PFSK-1 (cell line): Measurements from ENCODE around the gene CD34.

ENCODE experiments used
- FOXP2 ChIP-seq: optimal IDR thresholded peaks from 2 replicates; pipeline ENCODE3; 2011; ENCODE audit warnings: borderline replicate concordance, control low read depth, inconsistent platforms; ENCODE audit not compliant: insufficient read depth; ENCODE audit errors: extremely low read length, extremely low read depth
- POLR2AphosphoS5 ChIP-seq: IDR thresholded peaks from 2 replicates; pipeline ENCODE4 v1.6.1; 2012; ENCODE audit warnings: low read depth, mild to moderate bottlenecking, control low read depth, low read length, moderate library complexity
- SIN3A ChIP-seq: IDR thresholded peaks from 2 replicates; pipeline ENCODE4 v1.6.1; 2012; ENCODE audit warnings: mild to moderate bottlenecking, low read length, moderate library complexity, borderline replicate concordance; ENCODE audit not compliant: insufficient read depth
- TAF1 ChIP-seq: IDR thresholded peaks from 2 replicates; pipeline ENCODE4 v1.6.1; 2012; ENCODE audit warnings: low read length, control low read depth, borderline replicate concordance; ENCODE audit not compliant: insufficient read depth
- TF ChIP-seq, protein P1 (sequence below), 2 experiments: IDR thresholded peaks; 2 replicates each; pipeline versions ENCODE4 v1.6.1 to v1.8.0; 2011 to 2012; ENCODE audit warnings: low read depth in 2 of 2, low read length in 2 of 2, control low read depth in 1 of 2, inconsistent platforms in 1 of 2, mild to moderate bottlenecking in 1 of 2, moderate library complexity in 1 of 2; ENCODE audit not compliant: insufficient read depth in 1 of 2

CD34 gene

DNA sequence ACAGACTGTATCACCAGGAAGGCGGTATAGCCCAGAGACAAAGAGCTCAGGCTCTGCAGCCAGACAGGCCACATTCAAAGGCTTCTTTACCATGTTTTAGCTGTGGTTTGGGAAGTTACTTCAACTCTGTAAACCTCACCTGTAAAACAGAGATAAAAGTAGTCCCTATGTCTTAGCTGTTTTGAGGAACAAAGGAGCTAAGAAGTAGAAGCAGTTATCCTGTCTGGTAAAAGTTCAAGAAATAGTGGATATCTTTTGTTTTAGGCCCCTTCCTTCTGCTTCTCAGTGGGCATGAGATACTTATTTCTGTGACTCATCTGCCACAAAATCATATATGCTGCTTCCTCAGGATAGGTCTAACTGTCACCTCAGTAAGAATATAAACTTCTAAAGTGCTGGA is 6.5 kb downstream of the CD34 start:
- TF ChIP-seq SIN3A (no peak), TAF1 (no peak), FOXP2 (no peak), POLR2AphosphoS5 (no peak)
- TF ChIP-seq, protein P1, sequence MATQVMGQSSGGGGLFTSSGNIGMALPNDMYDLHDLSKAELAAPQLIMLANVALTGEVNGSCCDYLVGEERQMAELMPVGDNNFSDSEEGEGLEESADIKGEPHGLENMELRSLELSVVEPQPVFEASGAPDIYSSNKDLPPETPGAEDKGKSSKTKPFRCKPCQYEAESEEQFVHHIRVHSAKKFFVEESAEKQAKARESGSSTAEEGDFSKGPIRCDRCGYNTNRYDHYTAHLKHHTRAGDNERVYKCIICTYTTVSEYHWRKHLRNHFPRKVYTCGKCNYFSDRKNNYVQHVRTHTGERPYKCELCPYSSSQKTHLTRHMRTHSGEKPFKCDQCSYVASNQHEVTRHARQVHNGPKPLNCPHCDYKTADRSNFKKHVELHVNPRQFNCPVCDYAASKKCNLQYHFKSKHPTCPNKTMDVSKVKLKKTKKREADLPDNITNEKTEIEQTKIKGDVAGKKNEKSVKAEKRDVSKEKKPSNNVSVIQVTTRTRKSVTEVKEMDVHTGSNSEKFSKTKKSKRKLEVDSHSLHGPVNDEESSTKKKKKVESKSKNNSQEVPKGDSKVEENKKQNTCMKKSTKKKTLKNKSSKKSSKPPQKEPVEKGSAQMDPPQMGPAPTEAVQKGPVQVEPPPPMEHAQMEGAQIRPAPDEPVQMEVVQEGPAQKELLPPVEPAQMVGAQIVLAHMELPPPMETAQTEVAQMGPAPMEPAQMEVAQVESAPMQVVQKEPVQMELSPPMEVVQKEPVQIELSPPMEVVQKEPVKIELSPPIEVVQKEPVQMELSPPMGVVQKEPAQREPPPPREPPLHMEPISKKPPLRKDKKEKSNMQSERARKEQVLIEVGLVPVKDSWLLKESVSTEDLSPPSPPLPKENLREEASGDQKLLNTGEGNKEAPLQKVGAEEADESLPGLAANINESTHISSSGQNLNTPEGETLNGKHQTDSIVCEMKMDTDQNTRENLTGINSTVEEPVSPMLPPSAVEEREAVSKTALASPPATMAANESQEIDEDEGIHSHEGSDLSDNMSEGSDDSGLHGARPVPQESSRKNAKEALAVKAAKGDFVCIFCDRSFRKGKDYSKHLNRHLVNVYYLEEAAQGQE (IDR thresholded peaks at IDR 0.05; ENCODE audit: insufficient read depth in 1 of 2, low read depth in 2 of 2, low read length in 2 of 2), result no peak

DNA sequence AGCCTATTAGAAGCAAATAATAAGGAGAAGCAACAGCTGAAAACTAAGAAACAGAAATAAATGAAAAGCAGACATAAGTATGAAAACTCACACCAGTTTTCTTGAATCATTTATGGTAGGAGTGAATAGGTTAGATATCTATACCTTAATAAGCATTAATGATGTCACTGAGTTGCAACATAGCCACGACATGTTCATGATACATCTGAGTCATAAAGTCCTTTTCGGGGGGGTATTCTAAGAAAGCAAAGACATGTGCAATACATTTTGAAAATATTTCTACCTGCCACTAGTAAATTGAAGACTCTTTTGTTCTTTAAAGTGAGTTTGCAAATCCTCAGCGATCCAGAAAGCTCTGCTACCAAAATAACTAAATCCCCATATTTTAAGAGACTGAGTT is 7.2 kb downstream of the CD34 start:
- TF ChIP-seq, protein P1 (IDR thresholded peaks at IDR 0.05; ENCODE audit: insufficient read depth in 1 of 2, low read depth in 2 of 2, low read length in 2 of 2), result no peak
- TF ChIP-seq SIN3A (no peak), POLR2AphosphoS5 (no peak), TAF1 (no peak), FOXP2 (no peak)

DNA sequence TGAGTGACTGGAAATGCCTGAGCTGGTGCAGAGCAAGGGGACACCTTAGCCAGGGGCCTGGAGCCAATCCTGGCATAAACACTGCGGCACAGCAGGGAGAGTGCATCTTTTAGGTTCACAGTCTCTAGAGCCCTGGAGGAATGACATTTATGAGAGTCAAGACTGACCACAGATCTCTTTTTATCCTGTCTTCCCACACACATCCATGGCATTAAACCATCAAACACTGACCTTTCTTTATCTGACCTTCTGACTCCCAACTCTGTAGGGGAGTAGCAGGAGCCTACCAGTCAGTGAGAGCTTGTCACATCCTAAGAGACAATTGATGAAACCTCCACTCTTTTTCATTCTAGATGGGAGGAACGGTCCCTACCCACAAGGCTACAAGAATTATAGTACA is 7.9 kb downstream of the CD34 start:
- TF ChIP-seq SIN3A (no peak), FOXP2 (no peak), POLR2AphosphoS5 (no peak), TAF1 (no peak)
- TF ChIP-seq, protein P1 (IDR thresholded peaks at IDR 0.05; ENCODE audit: insufficient read depth in 1 of 2, low read depth in 2 of 2, low read length in 2 of 2), result no peak

DNA sequence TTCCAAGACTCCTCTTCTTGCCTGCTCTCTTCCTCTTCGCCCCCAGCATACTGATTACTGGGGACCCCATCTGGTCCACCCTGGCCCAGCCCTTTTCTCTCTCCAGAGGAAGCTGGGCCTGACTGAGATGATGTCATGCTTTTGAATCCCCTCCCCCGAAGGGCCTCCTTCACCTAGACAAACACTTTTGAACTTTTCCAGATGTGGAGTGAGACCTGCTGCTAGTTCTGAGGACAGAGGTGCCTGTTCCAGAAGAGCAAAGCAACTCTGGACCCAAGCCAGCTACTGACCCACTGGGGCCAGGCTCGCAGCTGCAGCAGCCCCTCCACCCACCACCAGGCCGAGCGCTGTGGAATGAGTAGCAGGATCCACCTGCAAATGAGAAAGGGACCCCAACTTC is 8.4 kb downstream of the CD34 start:
- TF ChIP-seq POLR2AphosphoS5 (no peak), TAF1 (no peak), SIN3A (no peak)

DNA sequence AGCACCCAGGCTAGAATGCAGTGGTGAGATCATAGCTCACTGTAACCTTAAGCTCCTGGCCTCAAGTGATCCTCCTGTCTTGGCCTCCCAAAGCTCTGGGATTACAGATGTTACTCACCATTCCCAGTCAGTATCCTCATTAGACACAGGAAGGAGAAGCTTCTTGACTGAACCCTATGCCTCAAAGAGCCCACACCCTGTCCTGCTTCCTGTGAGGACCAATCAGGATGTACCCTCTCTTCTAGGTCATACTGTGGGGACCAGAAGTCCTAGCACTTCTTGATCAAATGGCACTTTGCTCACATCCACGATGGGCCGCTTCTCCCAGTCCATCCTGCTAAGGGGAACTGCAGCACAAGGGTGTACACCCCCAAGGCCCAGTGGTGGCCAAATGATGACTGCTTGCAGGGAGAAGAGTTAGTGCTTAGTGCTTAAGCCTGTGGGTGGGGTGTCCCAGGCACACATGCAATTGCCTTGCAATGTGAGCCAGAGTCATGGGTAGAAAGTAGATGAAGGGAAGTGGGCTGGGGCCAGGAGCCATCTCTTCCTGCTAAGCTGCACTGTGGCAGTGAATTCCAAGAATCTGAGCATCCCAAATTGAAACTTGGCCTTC is 9.8 kb downstream of the CD34 start:
- TF ChIP-seq FOXP2 (no peak), POLR2AphosphoS5 (no peak), SIN3A (no peak), TAF1 (no peak)
- TF ChIP-seq, protein P1 (IDR thresholded peaks at IDR 0.05; ENCODE audit: insufficient read depth in 1 of 2, low read depth in 2 of 2, low read length in 2 of 2), result no peak
